Stimulated activated naive CD4-positive, alpha-beta T cell (primary cell): ENCODE measurements around the gene NOL6.
A peak's percentile ranks its signal among the peaks of the same experiment; 100 is the strongest.

Experiments
- DNase-seq, 6 experiments: peaks; one replicate each; lab custom pipeline; 2025; lab: John Stamatoyannopoulos, UW

The NOL6 gene

DNA sequence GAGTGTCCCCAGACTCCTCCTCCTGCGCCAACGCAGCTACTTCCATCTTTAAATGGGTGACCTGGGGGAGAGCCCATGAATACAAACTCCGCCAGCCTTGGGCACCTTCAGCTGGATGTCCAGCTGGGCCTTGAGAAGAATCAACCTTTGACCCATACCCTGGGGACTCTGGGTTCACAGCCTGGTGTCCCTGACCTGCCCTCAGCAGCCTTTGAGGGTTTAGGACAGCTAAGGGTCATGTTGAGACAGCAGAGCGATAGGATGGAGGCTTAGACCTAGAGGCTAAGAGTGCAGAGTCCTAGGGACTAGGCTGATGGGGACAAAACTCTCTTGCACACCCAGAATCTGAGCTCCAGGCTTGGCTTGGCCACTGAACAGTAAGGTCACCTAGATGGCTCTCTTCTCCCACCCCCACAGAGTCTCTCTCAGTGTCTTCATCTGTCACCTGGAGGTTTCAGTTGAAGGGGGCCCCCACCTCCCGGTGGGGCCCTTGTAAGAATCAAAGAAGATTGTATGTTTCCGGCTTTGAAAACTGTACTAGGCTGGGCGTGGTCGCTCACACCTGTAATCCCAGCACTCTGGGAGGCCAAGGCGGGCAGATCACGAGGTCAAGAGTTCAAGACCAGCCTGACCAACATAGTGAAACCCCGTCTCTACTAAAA is 19.6 kb downstream of the NOL6 start:
- DNase-seq: peak in 1 of 6 experiments; percentile 31

DNA sequence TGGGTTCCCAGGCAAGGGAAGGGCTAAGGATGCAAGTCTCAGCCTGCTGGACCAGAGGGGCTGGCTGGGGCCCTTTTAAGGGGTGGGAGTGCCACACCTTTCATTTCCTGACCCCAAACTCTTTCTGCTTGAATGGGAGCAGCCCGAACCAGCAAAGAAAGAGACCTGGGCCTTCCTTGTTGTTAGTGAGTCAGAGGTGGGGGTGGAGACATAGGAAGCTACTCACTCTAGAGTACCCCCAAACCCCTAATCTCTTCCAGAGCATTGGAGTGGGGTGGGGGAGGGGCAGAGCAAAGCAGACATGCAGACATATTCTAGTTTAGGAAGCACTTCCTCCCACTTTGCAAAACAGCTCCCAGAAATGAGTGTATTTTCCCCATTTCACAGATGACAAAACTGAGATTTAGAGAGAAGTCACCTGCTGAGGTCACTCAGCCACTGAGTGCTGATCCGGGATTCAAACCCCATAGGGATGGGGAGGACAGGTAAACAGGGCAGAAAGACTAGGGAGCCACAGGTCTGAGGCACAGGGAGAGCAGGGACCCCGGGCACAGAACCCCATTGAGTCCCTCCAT is 20.4 kb downstream of the NOL6 start:
- no peak for DNase-seq

DNA sequence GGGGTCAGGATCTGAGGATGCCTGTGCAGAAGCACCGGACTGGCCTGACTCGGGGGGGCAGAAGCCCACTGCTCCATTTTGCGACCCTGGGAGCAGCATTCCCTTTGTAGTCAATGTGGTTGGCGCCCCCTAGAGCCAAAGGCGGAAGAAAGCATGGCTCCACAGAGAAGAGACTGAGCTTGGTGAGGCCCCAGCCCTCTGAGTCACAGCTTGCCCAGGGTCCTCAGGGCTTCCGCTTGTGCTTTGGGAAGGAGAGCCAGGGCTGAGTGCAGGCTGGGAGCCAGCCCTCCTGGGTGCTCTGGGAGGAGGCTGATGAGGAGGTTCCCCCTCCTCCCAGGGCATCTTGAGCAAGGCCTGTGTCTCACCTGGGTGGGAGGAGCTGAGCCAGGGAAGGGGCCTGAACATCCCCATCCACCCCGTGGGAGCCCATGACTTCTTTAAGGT is 20.9 kb downstream of the NOL6 start:
- peak in 5 of 6 experiments; percentile 4 to 30 (median 18) for DNase-seq

DNA sequence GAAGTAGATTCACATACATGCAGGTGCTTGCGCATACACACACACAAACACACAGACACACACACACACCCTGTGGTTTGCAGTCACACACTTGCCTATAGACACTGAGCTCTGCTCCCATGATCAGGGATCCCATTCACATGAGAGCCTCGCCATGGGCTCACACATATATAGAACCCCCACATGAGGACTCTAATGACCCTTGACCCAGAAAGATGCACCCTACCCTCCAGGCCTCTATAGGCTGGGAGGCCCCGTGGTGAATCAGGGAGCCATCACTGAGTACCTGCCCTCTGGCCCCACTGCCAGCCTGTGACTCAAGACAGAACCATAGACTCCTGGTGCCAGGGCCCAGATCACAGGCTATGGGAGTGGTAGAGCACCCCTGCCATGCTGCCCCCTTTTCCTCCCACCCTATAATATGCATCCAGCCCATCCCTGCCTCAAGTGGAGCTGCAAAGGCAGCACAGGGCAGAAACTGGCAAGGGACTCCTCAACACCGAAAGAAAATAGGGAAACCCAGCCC is 23.0 kb downstream of the NOL6 start:
- DNase-seq: no peak

DNA sequence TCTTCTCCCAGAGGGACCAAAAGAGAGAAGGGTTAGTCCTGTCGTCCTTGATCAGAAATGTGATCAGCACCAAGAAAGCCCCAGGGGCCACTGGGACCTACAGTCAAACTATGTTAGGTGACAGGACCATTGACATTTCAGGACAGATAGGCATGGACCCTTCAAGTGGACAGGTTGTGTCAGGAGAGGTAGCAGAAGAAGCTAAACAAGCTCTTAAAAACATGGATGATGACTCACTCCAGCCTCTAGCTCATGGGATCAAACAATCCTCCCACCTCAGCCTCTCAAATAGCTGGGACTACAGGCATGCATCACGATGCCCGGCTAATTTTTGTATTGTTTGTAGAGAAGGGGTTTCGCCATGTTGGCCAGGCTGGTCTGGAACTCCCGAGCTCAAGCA is 24.0 kb downstream of the NOL6 start:
- no peak for DNase-seq

DNA sequence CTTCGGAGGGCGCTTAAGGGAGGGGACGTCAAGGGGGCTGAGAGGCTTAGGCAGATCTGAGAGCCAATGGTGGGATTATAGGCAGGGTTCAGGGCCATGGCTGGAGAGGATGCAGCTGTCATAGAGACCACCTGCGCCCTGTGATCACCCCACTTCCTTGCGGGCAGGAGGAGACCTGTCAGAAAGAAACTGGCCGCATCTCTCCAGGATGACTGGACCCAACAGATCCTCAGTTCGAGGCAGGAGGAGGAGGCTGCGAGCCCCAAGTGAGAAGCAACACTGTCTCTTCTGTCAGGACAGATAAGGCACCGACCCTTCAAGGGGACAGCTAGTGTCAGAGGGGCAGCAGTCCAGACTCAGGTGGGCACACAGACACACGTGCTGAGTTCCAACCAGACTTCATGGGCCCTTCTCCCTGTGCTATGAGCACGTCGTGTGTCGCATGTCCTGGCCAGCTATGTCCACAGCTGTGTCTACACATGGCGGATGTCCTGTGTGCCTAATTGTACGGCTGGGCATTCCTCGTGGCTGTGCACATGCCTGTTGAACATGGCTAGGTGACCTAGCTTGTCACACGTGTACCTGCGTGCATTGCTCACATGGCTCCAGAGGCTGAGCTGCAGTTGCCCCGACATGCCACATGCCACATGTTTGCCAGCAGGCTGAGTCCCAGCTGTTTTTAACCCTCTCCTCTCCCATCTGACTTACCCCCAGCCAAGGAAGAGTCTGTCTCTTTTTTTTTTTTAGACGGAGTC is 25.7 kb downstream of the NOL6 start:
- DNase-seq: peak in 1 of 6 experiments; percentile 15

DNA sequence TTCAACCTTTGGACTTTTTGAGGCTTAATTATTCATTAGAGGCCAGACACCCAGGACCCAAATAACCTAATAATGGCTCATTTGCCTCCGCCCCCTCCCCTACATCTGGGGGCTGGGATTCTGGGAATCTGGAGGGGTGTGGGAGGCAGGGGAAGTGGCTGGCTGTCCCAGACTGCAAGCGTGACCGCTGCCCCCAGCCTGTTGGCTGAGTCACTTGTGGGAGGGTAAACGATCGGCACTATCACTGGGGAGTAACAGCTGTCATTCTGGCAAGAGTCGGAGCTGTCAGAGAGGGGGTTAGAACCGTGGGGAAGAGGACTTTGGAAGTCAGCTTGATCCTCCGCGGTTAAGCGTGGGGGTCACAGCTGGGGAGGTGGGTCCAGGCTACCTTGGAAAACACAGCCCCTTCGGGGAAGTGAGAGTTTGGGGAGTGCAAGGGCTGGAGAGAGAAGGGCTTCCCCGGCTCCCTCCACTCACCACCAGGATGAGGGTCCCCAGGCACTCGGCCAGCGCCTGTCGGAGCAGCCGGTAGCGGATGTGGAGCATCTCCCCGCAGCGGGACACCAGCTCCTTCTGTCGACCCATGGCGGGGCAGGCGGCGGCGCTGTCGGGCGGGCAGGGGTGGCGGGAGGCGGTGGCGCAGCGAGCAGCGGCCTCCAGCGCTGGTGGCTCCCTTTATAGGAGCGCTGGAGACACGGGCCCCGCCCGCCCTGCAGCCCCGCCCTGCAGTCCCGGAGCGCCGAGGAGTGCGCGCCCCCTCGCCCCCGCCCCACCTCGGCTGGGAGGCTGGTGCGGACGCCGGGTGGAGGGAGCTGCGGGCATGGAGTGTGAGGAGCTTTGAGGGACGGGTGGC is 26.6 kb downstream of the NOL6 start, which contains the start of gene AQP3:
AQP3 (minus strand) TSS at position 648 of the 853 bp plus-strand sequence; CDS start at position 585, 63 bp downstream.
- DNase-seq: peak; percentile 65 to 79 (median 69)

DNA sequence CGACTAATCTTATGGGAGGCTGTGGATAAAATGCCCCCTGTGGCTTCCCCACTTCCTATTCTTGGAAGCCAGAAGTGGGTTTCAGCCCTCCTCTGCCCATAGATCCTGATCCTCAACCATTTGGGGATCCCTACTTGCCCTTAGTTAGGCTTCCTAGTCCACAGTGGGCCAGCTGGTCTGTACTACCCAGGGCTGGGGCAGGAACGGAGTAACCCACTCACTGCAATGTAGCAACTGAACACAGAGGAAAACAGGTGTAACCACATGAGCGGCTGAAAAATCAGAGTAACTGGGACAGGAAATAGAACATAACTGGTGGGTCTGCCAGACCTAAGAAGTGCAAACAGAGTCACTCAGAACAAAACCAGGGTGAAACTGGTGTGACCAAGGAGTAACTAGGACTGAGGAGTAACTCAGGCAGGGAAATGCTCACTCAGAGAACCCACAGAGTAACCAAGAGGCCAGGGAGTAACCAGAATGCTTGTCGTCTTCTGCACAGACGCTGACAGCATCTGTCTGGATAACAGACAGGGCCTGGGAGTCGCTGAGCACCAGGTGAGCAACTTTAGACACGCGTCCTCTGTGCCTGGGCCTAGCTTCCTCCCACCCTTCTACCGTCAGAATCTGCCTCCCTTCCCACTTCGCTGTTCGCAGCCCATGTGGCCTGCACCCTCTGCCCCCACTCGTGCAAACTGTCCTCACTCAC is 27.3 kb downstream of the NOL6 start:
- peak; percentile 36 to 74 (median 61) for DNase-seq

DNA sequence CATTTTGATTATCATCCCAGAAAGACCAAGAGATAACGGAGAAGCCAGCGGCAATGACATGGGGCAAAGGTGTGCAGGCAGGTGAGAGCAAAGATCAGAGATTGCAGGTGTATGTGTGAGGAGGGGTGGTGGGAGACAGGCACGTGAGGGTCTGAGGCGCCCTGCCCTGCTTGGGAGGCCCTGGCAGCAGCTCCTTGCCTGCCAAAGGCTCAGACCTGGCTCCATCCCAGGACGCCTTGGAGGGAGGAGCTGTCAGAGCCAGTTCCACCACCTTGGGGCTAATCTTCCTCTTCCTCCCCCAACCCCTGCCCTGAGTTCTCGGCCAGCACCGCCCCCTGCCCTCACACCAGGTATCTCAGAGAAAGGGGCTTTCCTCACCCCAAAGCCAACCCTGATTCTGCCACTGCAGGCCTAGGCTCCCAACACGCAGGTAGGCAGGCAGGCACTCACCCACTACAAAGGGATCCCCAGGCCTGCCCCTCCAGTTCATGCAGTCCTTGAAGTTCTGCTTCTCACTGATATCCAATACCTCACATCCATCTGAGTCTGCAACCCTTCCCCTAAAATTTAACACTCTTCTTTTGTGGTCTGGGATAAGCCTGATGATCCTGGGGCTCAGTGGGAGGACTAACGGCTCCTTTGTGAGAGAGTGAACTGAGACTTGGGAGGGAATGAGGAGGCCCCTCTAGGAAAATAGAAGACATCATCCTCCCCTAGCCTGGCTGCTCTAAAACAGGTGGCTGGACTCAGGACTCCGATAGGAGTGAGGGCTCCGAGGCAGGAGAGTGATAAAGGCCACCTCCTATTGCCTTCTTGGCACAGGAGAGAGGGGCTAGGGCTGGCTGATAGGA is 28.1 kb downstream of the NOL6 start:
- DNase-seq: peak in 3 of 6 experiments; percentile 9 to 31 (median 27)

DNA sequence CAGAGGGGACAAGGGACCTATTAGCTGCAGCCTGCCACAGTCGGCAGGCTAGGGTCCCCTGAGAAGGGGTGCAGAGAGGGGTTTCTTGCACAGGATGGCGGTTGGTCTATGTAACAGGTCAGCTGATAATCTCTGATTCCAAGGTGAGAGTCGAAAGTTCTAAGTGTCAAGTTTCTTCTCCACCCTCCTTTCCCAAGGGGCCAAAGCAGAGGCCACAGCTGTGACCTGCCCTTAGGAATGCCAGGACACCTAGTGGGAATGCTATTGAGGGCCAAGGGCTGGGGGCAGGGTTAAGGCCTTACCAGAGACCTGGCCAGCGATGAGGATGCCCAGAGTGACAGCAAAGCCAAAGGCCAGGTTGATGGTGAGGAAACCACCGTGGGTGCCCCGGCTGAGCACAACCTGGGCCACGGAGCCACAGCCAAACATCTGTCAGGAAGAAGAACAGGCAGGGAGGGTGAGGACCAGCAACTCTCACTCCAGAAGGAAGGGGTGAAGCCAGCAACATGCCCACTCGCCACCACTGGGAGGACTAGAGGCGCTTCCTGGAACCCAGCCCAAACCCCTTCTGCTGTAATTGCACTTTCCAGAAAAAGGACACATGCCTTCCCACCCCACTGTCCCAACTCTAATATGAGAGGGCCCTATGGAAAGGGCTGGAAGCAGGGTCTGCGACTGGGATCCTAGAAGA is 30.1 kb downstream of the NOL6 start:
- no peak for DNase-seq

DNA sequence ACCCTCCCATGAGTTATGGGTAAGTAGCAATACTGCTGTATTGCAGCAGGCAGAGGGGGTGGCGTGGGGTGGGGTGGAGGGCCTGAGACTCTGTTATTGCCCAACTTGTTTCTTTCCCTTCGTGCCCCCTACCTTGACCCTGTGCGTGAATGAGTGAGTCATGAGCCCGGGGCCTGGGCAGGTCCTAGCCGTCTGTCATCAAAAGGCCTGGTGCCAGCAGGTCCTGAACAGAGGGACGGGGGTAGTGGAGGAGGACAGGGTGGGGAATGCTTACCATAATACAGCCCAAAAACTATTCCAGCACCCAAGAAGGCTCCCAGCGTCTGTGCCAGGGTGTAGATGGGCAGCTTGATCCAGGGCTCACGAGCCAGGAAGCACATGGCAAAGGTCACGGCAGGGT is 30.7 kb downstream of the NOL6 start:
- DNase-seq: no peak

DNA sequence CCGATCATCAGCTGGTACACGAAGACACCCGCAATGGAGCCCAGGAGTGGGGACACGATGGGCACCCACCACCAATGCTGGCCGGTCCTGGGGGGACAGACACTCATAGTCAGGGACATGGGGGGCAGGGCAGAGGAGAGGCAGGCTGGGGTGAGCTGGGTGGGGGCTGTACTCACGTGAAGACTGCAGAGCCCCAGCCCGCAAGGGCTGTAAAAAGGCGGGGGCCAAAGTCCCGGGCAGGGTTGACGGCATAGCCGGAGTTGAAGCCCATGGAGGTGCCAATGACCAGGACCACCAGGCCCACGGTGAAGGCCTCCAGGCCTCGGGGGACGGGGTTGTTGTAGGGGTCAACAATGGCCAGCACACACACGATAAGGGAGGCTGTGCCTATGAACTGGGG is 31.6 kb downstream of the NOL6 start:
- no peak for DNase-seq

DNA sequence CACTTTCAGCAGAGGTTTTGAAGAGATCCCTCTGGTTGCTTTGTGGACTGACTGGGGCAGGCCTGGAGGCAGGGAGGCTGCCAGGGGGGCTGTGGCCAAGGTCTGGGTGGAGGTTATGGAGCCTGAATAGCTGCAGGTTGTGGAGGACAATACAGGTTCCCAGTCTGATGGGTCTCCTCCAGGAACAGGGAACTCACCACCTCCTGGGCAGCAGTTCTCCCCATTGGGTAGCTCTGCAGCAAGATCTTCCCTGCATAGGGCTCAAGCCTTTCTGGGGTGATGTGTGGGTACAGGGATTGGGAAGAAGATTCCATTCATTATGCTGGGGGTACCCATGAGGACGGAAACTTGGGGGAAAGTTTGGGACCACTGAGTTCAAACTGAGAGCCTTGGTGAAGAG is 33.1 kb downstream of the NOL6 start:
- DNase-seq: no peak

DNA sequence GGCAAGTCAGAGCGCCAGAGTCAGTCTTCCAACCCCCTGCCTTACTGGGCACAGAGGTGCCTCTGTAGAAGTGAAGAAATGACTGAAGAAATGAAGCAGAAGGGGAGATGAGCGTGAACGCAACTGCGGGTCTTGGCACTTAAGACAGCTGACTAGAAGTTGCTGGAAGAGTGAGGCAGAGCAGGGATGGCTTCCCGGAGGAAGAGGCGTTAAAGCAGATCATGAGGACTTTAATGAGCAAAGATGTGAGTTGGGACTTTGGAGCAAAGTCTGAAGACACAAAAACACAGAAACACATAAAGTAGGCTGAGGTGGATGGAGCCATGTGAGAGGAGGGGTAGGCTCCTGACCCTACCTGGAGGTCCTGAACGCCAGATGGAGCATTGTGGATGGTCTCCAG is 33.5 kb downstream of the NOL6 start:
- no peak for DNase-seq

DNA sequence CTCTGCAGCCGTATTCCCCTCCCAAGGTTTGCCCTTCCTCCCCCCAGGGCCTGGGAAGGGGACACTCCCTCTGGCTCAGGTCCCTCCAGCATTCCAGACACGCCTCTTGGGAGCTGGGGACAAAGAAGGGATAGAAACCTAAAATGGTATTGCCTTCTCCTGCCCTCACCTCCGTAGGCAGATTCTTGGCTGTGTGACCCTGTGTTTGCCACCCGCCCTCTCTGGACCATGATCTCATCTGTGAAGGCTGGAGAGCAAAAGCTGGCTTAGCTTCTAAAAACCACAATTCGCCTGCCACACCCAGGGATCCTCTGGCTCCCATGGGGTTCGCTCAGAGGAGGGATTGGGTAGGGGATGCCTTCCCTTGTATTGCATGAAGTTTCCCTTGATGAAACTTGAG is 34.0 kb downstream of the NOL6 start:
- no peak for DNase-seq

DNA sequence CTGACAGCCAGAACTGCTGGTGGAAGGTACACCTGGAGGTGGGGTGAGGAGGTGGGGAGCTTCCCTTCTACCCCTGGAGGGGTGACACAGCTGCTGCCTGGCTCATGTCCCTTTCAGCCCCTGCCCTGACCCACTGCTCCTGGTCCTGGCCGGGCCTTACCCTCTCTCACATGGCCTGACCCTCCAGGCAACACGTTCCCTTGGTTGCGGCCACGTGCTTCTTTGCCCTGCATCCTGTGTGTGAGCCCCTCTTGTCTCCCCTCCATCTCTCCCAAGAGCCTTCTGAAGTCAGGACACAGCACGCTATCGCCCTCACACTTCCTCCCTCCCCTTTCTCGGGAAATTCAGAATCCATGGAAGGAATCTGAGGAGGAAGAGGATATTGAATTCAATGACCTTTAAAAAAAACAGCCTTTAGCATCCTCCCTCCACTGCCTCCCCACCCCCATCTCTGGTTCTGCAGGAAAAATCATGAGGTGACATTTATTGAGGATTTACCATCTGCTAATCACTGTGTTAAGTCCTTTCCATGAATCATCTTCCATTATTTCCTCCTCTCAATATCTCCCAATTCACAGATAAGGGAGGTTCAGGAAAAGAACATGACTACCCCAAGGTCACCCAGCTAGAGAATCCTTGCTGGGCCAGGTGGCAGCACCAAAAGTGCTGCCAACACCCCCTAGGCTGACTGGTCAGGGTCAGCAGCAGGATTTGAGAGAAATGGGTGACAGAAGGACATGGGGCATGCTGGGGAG is 34.6 kb downstream of the NOL6 start:
- DNase-seq: no peak

DNA sequence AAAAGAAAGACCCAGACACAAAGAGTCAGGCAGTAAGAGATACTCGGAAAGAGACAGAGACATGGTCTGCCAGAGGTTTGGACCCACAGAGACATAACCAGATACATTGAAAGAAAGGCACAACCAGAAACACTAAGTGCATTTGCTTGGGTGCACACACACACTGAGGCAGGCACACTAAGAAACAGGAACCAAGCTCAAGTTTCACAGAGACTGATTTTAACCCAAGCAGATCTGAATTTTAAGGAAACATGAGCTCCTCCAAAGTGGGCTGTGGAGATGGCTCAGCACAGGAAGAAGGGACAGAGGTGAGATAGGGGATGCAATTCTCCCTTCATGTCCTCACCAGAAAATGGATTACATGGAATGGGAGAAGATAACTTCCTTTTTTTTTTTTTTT is 35.8 kb downstream of the NOL6 start:
- no peak for DNase-seq

DNA sequence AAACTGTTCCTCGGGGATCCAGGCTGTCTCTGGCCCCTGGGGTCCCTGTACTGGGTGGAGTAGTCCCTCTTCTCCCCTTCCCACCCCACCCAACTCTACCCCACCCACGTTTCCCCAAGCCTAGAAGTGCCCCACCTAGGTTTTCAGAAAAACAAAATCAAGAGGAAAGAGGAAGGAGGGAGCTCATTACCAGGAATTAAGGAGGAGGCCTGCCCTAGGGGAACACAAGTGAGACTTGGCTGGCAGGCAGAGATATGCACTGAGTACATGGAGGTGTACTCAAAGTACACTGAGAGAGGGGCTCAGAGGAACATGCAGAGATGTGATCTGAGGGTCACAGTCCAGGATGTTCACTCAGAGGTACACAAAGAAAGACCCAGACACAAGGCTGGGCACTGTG is 36.5 kb downstream of the NOL6 start:
- DNase-seq: no peak

DNA sequence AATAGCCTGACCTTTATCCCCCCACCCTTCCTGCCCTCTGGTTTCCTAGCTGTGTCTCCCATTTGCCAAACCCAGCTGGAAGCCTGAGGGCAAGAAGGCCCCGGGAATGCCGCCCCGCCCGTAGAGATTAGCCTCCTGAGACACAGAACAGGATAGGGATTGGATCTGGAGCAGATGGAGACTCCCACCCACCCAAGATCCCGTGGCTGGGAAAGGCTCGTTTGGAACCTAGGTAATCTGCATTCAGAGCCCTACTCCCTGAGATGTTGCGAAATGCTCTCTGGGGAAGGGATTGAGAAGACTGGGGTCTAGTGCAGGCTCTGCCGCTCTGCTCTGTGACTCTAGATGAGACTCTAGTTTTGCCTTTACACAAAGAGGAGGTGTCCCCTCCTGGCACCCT is 37.3 kb downstream of the NOL6 start:
- no peak for DNase-seq
